HCT116 (cell line): ENCODE data around the gene ICAM1. TPM values are rescaled to one million over a fixed set of nuclear protein-coding genes. Genes with fewer than 3 reads are reported as not detected.

Source experiments
- ATAC-seq: fragments of 200-7000 bp; cut with Tn5 transposase; 2 replicates; pipeline ENCODE4 v1.9.1; 2020; ENCODE audit warnings: mild to moderate bottlenecking, moderate library complexity
- BruUV-seq: library from RNA; stranded (reverse); fragments of 400-500 nt; replicated peaks from 2 replicates; lab custom pipeline; 2021; lab: Mats Ljungman, UMichigan
- CTCF ChIA-PET: fragments of 300-600 bp; sonication (Branson Sonifier 250); formaldehyde crosslinking; loops from one replicate; lab custom pipeline; 2021; ENCODE audit warnings: antibody characterized with exemption; lab: Charles Lee
- POLR2A ChIA-PET: fragments of 300-600, 350-600 bp; sonication (Branson Sonifier 250); formaldehyde crosslinking; loops from one replicate; lab custom pipeline; 2021; ENCODE audit warnings: antibody characterized with exemption; lab: Charles Lee
- RAD21 ChIA-PET, 2 experiments: fragments of 300-600 bp; sonication (Branson Sonifier 250); formaldehyde crosslinking; loops; one replicate each; lab custom pipeline; 2023; ENCODE audit warnings: low total read pairs in 2 of 2; ENCODE audit not compliant: uncharacterized antibody in 2 of 2, unreplicated experiment in 2 of 2, low non-redundant PET in 1 of 2; lab: Charles Lee
- DNase-seq: peaks from one replicate; pipeline ENCODE4 v3.0.0-alpha.2; 2010; ENCODE audit warnings: low read depth, low spot score
- H2AFZ ChIP-seq: fragments of 200-600 bp; shearing (Covaris generic), sonication (generic); 2 replicates; pipeline ENCODE4 v1.6.1; 2017; ENCODE audit warnings: low read depth, mixed run types, mixed read lengths, antibody characterized with exemption, low read length; ENCODE audit not compliant: poor library complexity, severe bottlenecking
- H3K27ac ChIP-seq: 2 replicates; pipeline ENCODE4 v1.5.1; 2012; ENCODE audit warnings: low read depth, low read length
- H3K27me3 ChIP-seq: fragments of 200-600 bp; sonication (generic); 2 replicates; pipeline ENCODE4 v1.6.1; 2016; ENCODE audit warnings: mixed run types, low read length, mixed read lengths; ENCODE audit not compliant: insufficient read depth
- H3K36me3 ChIP-seq, 2 experiments: fragments of 200-500 bp in 1 of 2; fragments of 200-600 bp in 1 of 2; sonication (Bioruptor generic) in 1 of 2; sonication (generic) in 1 of 2; 2 replicates each; pipeline versions ENCODE4 v1.5.1 to v1.6.1; 2014 to 2016; ENCODE audit warnings: low read length in 2 of 2, inconsistent platforms in 1 of 2, mixed read lengths in 1 of 2, mixed run types in 1 of 2; ENCODE audit not compliant: insufficient read depth in 2 of 2, control insufficient read depth in 1 of 2
- H3K4me1 ChIP-seq, 2 experiments: fragments of 200-600 bp in 1 of 2; sonication (generic) in 1 of 2; 2 replicates each; pipeline versions ENCODE4 v1.5.1 to v1.6.1; 2012 to 2017; ENCODE audit warnings: low read length in 2 of 2, inconsistent platforms in 1 of 2, mild to moderate bottlenecking in 1 of 2, mixed read lengths in 1 of 2, mixed run types in 1 of 2, moderate library complexity in 1 of 2; ENCODE audit not compliant: insufficient read depth in 2 of 2, control insufficient read depth in 1 of 2
- H3K4me2 ChIP-seq: fragments of 200-600 bp; sonication (generic); 2 replicates; pipeline ENCODE4 v1.6.1; 2017; ENCODE audit warnings: mixed run types, low read length, mixed read lengths
- H3K4me3 ChIP-seq, 2 experiments: fragments of 200-600 bp in 1 of 2; sonication (generic) in 1 of 2; replicated peaks in 1 of 2; 2 replicates each; pipeline ENCODE4 v1.5.1; 2011 to 2016; ENCODE audit warnings: low read length in 2 of 2, control low read depth in 1 of 2, low read depth in 1 of 2, mild to moderate bottlenecking in 1 of 2, mixed read lengths in 1 of 2, mixed run types in 1 of 2
- H3K79me2 ChIP-seq: fragments of 200-600 bp; sonication (generic); 2 replicates; pipeline ENCODE4 v1.6.1; 2017; ENCODE audit warnings: mild to moderate bottlenecking, mixed run types, low read length, moderate library complexity, mixed read lengths; ENCODE audit not compliant: insufficient read depth
- H3K9ac ChIP-seq: fragments of 200-600 bp; sonication (generic); 2 replicates; pipeline ENCODE4 v1.6.1; 2016; ENCODE audit warnings: low read length, mixed read lengths
- H3K9me2 ChIP-seq: fragments of 200-600 bp; sonication (generic), shearing (Covaris generic); 2 replicates; pipeline ENCODE4 v1.6.1; 2017; ENCODE audit warnings: mixed run types, mild to moderate bottlenecking, moderate library complexity; ENCODE audit not compliant: insufficient read depth
- H3K9me3 ChIP-seq, 2 experiments: fragments of 200-500 bp in 1 of 2; fragments of 200-600 bp in 1 of 2; sonication (Bioruptor generic) in 1 of 2; sonication (generic) in 1 of 2; 2 replicates each; pipeline ENCODE4 v1.6.1; 2014 to 2017; ENCODE audit warnings: low read length in 2 of 2, mixed read lengths in 2 of 2, inconsistent platforms in 1 of 2, low read depth in 1 of 2, mild to moderate bottlenecking in 1 of 2, mixed run types in 1 of 2, moderate library complexity in 1 of 2; ENCODE audit not compliant: control insufficient read depth in 1 of 2, insufficient read depth in 1 of 2
- H4K20me1 ChIP-seq: fragments of 200-600 bp; sonication (generic), shearing (Covaris generic); 2 replicates; pipeline ENCODE4 v1.6.1; 2017; ENCODE audit warnings: mixed run types, mild to moderate bottlenecking, moderate library complexity; ENCODE audit not compliant: insufficient read depth
- CBX3 ChIP-seq: IDR thresholded peaks from 2 replicates; pipeline ENCODE4 v1.6.1; 2012; ENCODE audit warnings: low read depth
- POLR2AphosphoS5 ChIP-seq: IDR thresholded peaks from 2 replicates; pipeline ENCODE4 v1.6.1; 2011; ENCODE audit warnings: mild to moderate bottlenecking, low read depth, low read length, moderate library complexity
- TCF7L2 ChIP-seq: IDR thresholded peaks from 2 replicates; pipeline ENCODE4 v1.7.0; 2011; ENCODE audit warnings: borderline replicate concordance, inconsistent platforms; ENCODE audit not compliant: insufficient read depth, insufficient read length; ENCODE audit errors: extremely low read depth
- ZBTB33 ChIP-seq: IDR thresholded peaks from 2 replicates; pipeline ENCODE4 v1.6.1; 2011; ENCODE audit warnings: mild to moderate bottlenecking, low read length, moderate library complexity; ENCODE audit not compliant: insufficient replicate concordance; ENCODE audit errors: extremely low read depth
- ZNF274 ChIP-seq: fragments of 200-500 bp; sonication (Bioruptor generic); IDR thresholded peaks from 2 replicates; pipeline ENCODE4 v1.6.1; 2014; ENCODE audit warnings: mild to moderate bottlenecking, low read depth, low read length, inconsistent platforms
- intact Hi-C: fragments of 100-400 bp; cut with micrococcal nuclease; formaldehyde crosslinking; loops from 2 replicates; pipeline ENCODE4 v1.10.0; 2022
- total RNA-seq: library from RNA; stranded (reverse); gene quantifications from one replicate; pipeline ENCODE4 v1.2.1, GENCODE V29; 2021; ENCODE audit not compliant: unreplicated experiment

The ICAM1 gene
- total RNA-seq, 1 experiment from 2014 or later, result 5.0 TPM

- TF ChIP-seq ZBTB33 (no peak), CBX3 (peak; percentile 76; the same call in 1 of the 2 replicates), POLR2AphosphoS5 (peak; percentile 67)
These were observed 18.9 kb upstream of the ICAM1 start, which contains the start of gene MRPL4 (continued) for GRCh38 chr19:10251792-10252694.

GRCh38 chr19:10252707-10253106, 18.2 kb upstream of the ICAM1 start:
- TF ChIP-seq TCF7L2 (no peak), ZNF274 (no peak)
- ChIA-PET CTCF (no interaction called here), POLR2A (no interaction called here), RAD21 (no interaction called here)
- H3K79me2 ChIP-seq, result peaks cover 28% of the 10 kb centered on the region
- DNase-seq (no peak), ATAC-seq (no peak)
- peak overlapping the region; percentile 82 for H3K27ac ChIP-seq
- intact Hi-C loops, result no loop called here
- no peaks in the 10 kb centered on the region for H3K9me3 ChIP-seq
- peak overlapping the region; percentile 98 to 99 for H3K4me3 ChIP-seq
- H2AFZ ChIP-seq, result no peak overlapping the region
- no peaks in the 10 kb centered on the region for H3K9me2 ChIP-seq
- H3K27me3 ChIP-seq, result no peaks in the 10 kb centered on the region
- no peaks in the 10 kb centered on the region for H4K20me1 ChIP-seq
- peaks cover 7 to 32% of the 10 kb centered on the region in 2 experiments; a peak in 3 of 4 replicates for H3K4me1 ChIP-seq
- H3K4me2 ChIP-seq, result peak overlapping the region; percentile 95
- H3K9ac ChIP-seq, result peak overlapping the region; percentile 95
- peaks cover 16 to 19% of the 10 kb centered on the region in 2 experiments for H3K36me3 ChIP-seq
- BruUV-seq, result TSS peak; percentile 68
